ENCODE data around the gene LAG3.

The LAG3 gene

DNA sequence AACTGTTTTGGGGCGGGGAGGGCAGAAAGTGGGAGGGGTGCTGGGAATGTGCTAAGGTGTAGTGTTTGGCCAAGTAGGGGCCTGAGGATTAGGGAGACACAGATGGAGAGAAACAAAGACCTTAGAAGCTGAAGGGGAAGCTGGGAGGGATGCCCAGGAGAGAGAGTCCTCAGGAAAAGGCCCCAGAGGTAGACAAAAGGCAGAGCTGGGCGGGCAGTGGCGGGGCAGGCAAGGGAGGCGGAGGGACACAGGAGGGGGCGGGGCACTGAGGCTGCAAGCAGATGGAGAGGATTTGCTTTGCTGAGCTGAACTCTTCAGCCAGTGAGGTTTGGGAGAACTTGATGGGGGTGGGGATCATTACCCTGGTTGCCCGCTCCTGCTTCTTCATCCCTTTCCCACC is 3.3 kb upstream of the LAG3 start:
- Histone ChIP-seq H3K27ac (peak overlapping the region; percentile 96), H3K9me3 (ENCODE audit: severe bottlenecking) (no peaks in the 10 kb centered on the region), H3K4me3 (ENCODE audit: low read depth, low read length) (peak overlapping the region; percentile 76), H3K27me3 (ENCODE audit: insufficient read depth, low read depth, severe bottlenecking) (no peaks in the 10 kb centered on the region), H3K36me3 (peaks cover 47% of the 10 kb centered on the region)
- peak; percentile 97 for DNase-seq
- TF ChIP-seq, protein P1, sequence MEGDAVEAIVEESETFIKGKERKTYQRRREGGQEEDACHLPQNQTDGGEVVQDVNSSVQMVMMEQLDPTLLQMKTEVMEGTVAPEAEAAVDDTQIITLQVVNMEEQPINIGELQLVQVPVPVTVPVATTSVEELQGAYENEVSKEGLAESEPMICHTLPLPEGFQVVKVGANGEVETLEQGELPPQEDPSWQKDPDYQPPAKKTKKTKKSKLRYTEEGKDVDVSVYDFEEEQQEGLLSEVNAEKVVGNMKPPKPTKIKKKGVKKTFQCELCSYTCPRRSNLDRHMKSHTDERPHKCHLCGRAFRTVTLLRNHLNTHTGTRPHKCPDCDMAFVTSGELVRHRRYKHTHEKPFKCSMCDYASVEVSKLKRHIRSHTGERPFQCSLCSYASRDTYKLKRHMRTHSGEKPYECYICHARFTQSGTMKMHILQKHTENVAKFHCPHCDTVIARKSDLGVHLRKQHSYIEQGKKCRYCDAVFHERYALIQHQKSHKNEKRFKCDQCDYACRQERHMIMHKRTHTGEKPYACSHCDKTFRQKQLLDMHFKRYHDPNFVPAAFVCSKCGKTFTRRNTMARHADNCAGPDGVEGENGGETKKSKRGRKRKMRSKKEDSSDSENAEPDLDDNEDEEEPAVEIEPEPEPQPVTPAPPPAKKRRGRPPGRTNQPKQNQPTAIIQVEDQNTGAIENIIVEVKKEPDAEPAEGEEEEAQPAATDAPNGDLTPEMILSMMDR (IDR thresholded peaks at IDR 0.05; ENCODE audit: low read depth, low read length): no peak

DNA sequence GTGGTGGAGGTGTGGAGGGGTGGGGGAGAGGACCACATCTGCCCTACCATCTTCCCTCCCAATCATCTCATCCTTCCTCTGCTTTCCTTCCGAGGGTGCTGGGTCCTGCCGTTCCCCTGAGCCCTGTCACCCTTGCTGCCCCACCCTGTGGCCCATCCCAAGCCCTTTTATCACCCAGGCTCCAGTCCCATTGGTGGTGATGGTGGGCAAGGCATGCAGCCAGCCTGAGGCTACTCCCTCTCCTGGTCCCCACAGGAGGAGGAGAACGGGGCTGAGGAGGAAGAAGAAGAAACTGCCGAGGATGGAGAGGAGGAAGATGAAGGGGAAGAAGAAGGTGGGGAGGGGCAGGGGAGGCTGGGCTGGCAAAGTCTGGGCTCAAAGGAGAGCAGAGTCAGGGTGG is 2.7 kb upstream of the LAG3 start:
- Histone ChIP-seq H3K36me3 (peaks cover 51% of the 10 kb centered on the region), H3K27ac (peak overlapping the region; percentile 96), H3K27me3 (ENCODE audit: insufficient read depth, low read depth, severe bottlenecking) (no peaks in the 10 kb centered on the region), H3K4me3 (ENCODE audit: low read depth, low read length) (peak overlapping the region; percentile 76), H3K9me3 (ENCODE audit: severe bottlenecking) (no peaks in the 10 kb centered on the region)
- DNase-seq: no peak
- TF ChIP-seq, protein P1 (IDR thresholded peaks at IDR 0.05; ENCODE audit: low read depth, low read length): no peak

DNA sequence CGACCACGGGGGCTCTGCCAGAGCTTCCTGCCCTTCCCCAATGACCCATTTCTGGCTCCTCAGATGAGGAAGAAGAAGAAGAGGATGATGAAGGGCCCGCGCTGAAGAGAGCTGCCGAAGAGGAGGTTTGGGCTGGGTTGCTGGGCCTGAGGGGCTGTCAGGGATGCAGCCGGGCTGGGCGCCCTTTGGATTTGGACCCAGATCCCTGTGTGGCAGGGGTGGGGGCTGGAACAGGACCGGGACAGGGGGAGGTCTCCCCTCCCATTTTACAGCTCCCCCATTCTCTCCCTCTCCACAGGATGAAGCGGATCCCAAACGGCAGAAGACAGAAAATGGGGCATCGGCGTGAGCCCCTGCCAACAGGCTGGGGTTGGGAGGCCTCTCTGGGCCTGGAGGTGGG is 2.2 kb upstream of the LAG3 start:
- Histone ChIP-seq H3K27ac (peak overlapping the region; percentile 96), H3K4me3 (ENCODE audit: low read depth, low read length) (no peak overlapping the region), H3K27me3 (ENCODE audit: insufficient read depth, low read depth, severe bottlenecking) (no peaks in the 10 kb centered on the region), H3K9me3 (ENCODE audit: severe bottlenecking) (no peaks in the 10 kb centered on the region), H3K36me3 (peaks cover 55% of the 10 kb centered on the region)
- no peak for DNase-seq
- TF ChIP-seq, protein P1 (IDR thresholded peaks at IDR 0.05; ENCODE audit: low read depth, low read length): no peak

DNA sequence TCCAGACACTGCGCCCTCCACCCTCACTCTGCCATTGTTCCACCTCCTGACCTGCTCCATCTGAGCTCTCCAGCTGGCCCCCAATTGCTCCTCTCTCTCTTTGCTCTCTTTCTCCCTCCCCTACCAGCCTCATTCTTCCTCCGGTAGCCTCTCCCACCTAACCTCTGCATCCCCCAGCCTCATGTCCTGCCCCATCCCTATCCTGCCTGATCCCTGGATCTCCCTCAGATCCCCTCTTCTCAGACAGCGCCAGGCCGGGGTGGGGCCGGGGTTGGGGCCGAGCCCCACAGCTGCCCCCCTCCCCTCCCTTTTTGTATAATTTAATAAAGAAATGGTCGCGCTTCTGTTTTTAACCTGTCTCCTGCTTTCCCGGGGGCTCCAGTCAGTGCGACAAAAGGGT is 1.7 kb upstream of the LAG3 start:
- Histone ChIP-seq H3K36me3 (peaks cover 60% of the 10 kb centered on the region), H3K9me3 (ENCODE audit: severe bottlenecking) (no peaks in the 10 kb centered on the region), H3K4me3 (ENCODE audit: low read depth, low read length) (no peak overlapping the region), H3K27ac (peak overlapping the region; percentile 96), H3K27me3 (ENCODE audit: insufficient read depth, low read depth, severe bottlenecking) (no peaks in the 10 kb centered on the region)
- no peak for DNase-seq
- TF ChIP-seq, protein P1 (IDR thresholded peaks at IDR 0.05; ENCODE audit: low read depth, low read length): no peak

DNA sequence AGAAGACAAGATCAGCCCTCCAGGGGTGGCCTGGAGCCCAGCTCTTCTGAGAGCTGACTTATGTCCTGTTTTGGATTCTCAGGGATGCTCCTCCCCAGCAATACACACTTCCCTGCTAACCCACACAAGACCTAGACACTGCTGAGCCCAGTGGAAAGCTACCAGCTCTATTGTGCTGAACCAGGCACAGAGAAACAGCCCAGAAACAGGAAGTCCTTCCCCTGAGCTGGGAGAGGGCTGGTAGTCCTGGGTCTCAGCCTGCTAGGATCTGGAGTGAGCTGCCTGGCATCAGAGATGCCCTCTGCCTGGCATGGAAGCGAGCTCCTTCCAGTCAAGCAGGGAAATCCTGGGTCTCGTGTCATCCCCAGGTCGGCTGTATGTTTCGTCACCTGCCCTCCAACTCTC is 1.2 kb upstream of the LAG3 start:
- Histone ChIP-seq H3K4me3 (ENCODE audit: low read depth, low read length) (no peak overlapping the region), H3K27ac (peak overlapping the region; percentile 96), H3K36me3 (peaks cover 63% of the 10 kb centered on the region), H3K27me3 (ENCODE audit: insufficient read depth, low read depth, severe bottlenecking) (no peaks in the 10 kb centered on the region), H3K9me3 (ENCODE audit: severe bottlenecking) (no peaks in the 10 kb centered on the region)
- DNase-seq: no peak
- TF ChIP-seq, protein P1 (IDR thresholded peaks at IDR 0.05; ENCODE audit: low read depth, low read length): no peak

Data from WERI-Rb-1 (cell line).